GM12891 (cell line): ENCODE results near the gene YBEY.

Source experiments
- DNase-seq: peaks from one replicate; pipeline ENCODE4 v3.0.0; 2011; ENCODE audit warnings: low spot score; ENCODE audit not compliant: insufficient read length
- FAIRE-seq: peaks from 2 replicates; lab custom pipeline; 2011; peaks lifted over from hg19 to GRCh38; lab: Jason Lieb, UNC
- PAX5 ChIP-seq: IDR thresholded peaks from 2 replicates; pipeline ENCODE4 v1.6.1; 2011; ENCODE audit warnings: low read length, moderate library complexity, mild to moderate bottlenecking; ENCODE audit not compliant: insufficient read depth, severe bottlenecking
- POLR2A ChIP-seq: IDR thresholded peaks from 2 replicates; pipeline ENCODE4 v1.6.1; 2011; ENCODE audit warnings: low read depth, low read length, control low read depth
- POLR2AphosphoS5 ChIP-seq: IDR thresholded peaks from 2 replicates; pipeline ENCODE4 v1.6.1; 2011; ENCODE audit warnings: low read depth, low read length, control low read depth
- POU2F2 ChIP-seq: IDR thresholded peaks from 2 replicates; pipeline ENCODE4 v1.6.1; 2011; ENCODE audit warnings: low read depth, mild to moderate bottlenecking, control low read depth, low read length, moderate library complexity
- SPI1 ChIP-seq: IDR thresholded peaks from 2 replicates; pipeline ENCODE4 v1.6.1; 2011; ENCODE audit warnings: low read depth, low read length, control low read depth
- TAF1 ChIP-seq: IDR thresholded peaks from 2 replicates; pipeline ENCODE4 v1.6.1; 2011; ENCODE audit warnings: low read depth, low read length, control low read depth

The YBEY gene

DNA sequence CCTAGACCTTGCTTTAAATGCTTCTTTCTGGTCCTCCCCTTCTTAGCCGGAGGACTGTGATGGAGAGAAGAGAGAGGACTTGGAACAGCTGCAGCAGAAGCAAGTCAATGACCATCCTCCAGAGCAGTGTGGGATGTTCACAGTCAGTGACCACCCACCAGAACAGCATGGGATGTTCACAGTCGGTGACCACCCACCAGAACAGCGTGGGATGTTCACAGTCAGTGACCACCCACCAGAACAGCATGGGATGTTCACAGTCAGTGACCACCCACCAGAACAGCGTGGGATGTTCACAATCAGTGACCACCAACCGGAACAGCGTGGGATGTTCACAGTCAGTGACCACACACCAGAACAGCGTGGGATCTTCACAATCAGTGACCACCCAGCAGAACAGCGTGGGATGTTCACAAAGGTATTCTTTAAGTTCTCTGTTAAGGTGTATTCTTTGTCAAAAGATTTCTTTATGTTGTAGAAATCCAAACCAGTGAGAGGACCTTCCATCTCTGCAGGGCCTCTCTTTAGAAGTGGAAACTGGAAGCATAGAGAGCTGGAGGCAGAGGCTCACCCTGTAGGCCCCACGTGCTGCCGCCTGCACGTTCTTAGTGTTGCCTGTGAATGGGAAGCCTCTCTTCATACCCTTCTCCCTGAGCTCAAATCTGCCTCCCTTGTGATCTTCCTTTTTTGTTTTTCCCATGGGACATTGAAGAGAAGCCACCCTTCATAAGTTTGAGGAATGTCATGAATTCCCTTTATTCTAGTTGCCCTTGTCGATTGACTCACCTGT, 48.4 kb downstream of the YBEY start:
- FAIRE-seq (peak; percentile 31), DNase-seq (no peak)
- TF ChIP-seq POLR2AphosphoS5 (no peak), SPI1 (no peak), PAX5 (no peak), POU2F2 (no peak), POLR2A (no peak), TAF1 (no peak)

DNA sequence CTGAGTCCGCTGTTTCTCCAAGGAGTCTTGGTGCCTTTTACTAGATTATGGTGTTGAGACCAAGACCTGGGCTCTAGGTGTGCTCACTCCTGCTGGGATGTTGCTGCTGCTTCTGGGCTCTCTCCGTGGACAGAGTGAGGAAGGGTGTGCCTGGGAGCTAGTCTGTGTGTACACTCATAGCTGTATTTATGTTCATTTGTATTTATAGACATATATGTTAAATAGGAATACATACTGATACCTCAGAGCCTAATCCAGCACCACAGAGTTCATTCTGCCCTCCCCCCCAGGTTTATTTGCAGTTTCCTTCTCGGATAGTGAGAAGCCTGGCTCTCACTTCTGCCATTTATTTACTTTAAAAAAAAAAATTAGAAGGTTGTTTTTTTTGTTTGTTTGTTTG, 50.5 kb downstream of the YBEY start:
- DNase-seq (no peak), FAIRE-seq (no peak)
- no peak for TF ChIP-seq POU2F2
- no peak for TF ChIP-seq TAF1
- TF ChIP-seq POLR2AphosphoS5 = no peak
- TF ChIP-seq PAX5 = no peak
- no peak for TF ChIP-seq POLR2A
- no peak for TF ChIP-seq SPI1

- FAIRE-seq = no peak
- TF ChIP-seq TAF1 (no peak), PAX5 (no peak), POLR2A (no peak), POU2F2 (no peak)
- no peak for DNase-seq
Observed at GRCh38 chr21:46340998-46341397, 54.9 kb downstream of the YBEY start.

DNA sequence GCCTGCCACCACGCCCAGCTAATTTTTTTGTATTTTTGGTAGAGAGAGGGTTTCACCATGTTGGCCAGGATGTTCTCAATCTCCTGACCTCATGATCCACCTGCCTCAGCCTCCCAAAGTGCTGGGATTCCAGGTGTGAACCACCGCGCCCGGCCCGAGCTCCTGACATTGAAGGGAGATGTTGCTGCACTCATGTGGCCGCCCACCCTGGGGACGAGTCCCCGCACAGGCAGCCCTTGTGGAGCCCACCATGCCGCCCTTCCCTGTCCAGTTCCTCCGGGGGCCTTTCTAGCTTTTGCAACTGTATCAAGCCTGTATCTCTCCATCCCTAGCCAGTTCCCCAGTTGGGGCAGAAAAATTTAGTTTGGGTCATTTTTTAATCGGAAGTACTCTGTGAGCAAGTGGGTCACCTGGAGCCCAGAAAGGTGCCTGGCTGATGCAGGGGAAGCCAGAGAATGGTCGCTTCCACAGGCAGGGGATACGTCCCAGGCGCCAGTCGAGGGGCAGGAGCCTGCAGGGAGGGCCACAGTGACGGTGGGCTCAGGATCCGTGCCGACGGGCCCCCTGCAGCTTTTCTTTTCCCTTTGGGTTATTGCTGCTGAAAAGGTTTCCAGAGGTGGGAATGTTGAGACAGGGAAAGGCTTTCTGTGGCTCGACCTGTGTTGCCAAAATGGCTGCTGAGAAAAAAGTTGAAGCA, 58.2 kb downstream of the YBEY start:
- DNase-seq (no peak), FAIRE-seq (no peak)
- TF ChIP-seq POLR2AphosphoS5 = no peak
- TF ChIP-seq POU2F2 = no peak
- TF ChIP-seq POLR2A = no peak
- no peak for TF ChIP-seq SPI1
- no peak for TF ChIP-seq PAX5
- no peak for TF ChIP-seq TAF1

DNA sequence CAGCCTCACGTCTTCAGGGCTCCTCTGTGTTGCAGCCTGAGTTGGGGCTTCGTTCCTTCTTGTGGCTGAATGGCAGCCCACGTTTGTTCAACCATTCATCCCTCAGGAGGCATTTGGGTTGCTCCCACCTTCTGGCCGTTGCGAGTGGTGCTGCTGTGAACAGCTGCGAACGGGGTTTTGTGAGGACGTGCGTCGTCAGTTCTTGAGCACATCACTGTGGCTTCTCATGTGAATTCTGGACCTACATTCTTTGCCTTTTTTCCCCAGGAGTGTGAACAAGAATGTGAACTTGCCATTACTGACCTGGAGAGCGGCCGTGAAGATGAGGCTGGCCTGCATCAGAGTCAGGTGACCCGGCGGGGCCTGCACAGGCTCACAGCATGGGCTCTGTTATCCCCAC, 59.7 kb downstream of the YBEY start:
- DNase-seq = no peak
- no peak for TF ChIP-seq POU2F2
- TF ChIP-seq POLR2A = no peak
- no peak for TF ChIP-seq SPI1
- no peak for TF ChIP-seq POLR2AphosphoS5
- TF ChIP-seq TAF1 = no peak
- TF ChIP-seq PAX5 = no peak
- no peak for FAIRE-seq

GRCh38 chr21:46346296-46347202, 60.4 kb downstream of the YBEY start:
- FAIRE-seq (no peak), DNase-seq (no peak)
- TF ChIP-seq SPI1 (no peak), POU2F2 (no peak), POLR2AphosphoS5 (no peak), POLR2A (no peak), TAF1 (no peak), PAX5 (no peak)

DNA sequence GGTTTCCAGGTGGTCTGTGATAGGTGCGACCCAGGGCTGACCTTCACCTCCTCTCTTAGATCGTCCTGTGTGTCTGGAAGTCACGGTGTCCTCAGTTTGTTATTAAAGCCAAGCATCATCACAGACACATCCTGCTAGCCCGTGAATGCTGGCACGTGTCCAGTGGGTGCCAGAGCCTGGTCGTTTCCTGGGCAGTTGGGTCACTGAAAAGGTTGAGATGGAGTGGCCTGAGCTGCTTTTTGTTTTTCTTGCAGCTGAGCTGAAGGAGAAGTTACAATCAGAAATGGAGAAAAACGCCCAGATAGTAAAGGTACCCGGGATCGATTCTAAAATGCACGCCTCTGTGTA, 61.0 kb downstream of the YBEY start:
- no peak for DNase-seq
- TF ChIP-seq TAF1 (no peak), PAX5 (no peak)
- no peak for FAIRE-seq
